NK-92 (cell line): Measurements from ENCODE around the gene IDS.
"Not testable (repeated sequence)": the region's sequence is repeated elsewhere in the genome, so short reads cannot be mapped to it uniquely, and the experiment has no call there.

ENCODE experiments used
- DNase-seq: peaks from one replicate; lab custom pipeline; 2025; ENCODE audit not compliant: unreplicated experiment; lab: John Stamatoyannopoulos, UW

Gene IDS

GRCh38 chrX:149528381-149528780 is 23.3 kb upstream of the IDS start:
- no peak for DNase-seq

GRCh38 chrX:149527705-149528104 is 22.6 kb upstream of the IDS start:
- no peak for DNase-seq

GRCh38 chrX:149526318-149527033 is 21.4 kb upstream of the IDS start:
- not testable (repeated sequence) for DNase-seq

- not testable (repeated sequence) for DNase-seq
These were observed 20.8 kb upstream of the IDS start for GRCh38 chrX:149525903-149526302.

GRCh38 chrX:149525389-149525788 is 20.3 kb upstream of the IDS start:
- DNase-seq: peak; percentile 1

- no peak for DNase-seq
These were observed 17.8 kb upstream of the IDS start for GRCh38 chrX:149522916-149523315.

- no peak for DNase-seq
These were observed 16.3 kb upstream of the IDS start for GRCh38 chrX:149521438-149521837.

- DNase-seq: not testable (repeated sequence)
These were observed 15.7 kb upstream of the IDS start for GRCh38 chrX:149520636-149521277.

- no peak for DNase-seq
These were observed 13.1 kb upstream of the IDS start for GRCh38 chrX:149518236-149518635.

GRCh38 chrX:149517308-149517707 is 12.2 kb upstream of the IDS start:
- no peak for DNase-seq

- no peak for DNase-seq
These were observed 11.5 kb upstream of the IDS start for GRCh38 chrX:149516604-149517003.

GRCh38 chrX:149515954-149516602 is 11.0 kb upstream of the IDS start:
- no peak for DNase-seq

- DNase-seq: no peak
These were observed 8.8 kb upstream of the IDS start for GRCh38 chrX:149513825-149514428.

- DNase-seq: no peak
These were observed 7.2 kb upstream of the IDS start for GRCh38 chrX:149512225-149512885.

GRCh38 chrX:149511081-149511480 is 6.0 kb upstream of the IDS start:
- no peak for DNase-seq

- DNase-seq: no peak
These were observed 5.3 kb upstream of the IDS start for GRCh38 chrX:149510386-149510785.

GRCh38 chrX:149508467-149508866 is 3.4 kb upstream of the IDS start:
- no peak for DNase-seq

- no peak for DNase-seq
These were observed 1.2 kb upstream of the IDS start for GRCh38 chrX:149506349-149506748.

- no peak for DNase-seq
These were observed 565 bp upstream of the IDS start for GRCh38 chrX:149505671-149506070.

GRCh38 chrX:149504226-149504914 is 736 bp downstream of the IDS start:
- no peak for DNase-seq

GRCh38 chrX:149503446-149503845 is 1.7 kb downstream of the IDS start:
- DNase-seq: not testable (repeated sequence)
